Adrenal gland (tissue), 5 donors: ENCODE results near the gene LMNTD2.

Source experiments
- CTCF ChIP-seq, 6 experiments: fragments of 450-650 bp in 4 of 6; fragments of 200-600 bp in 2 of 6; sonication (generic) in 1 of 6; IDR thresholded peaks; 1 replicate in 5 of 6; 2 replicates in 1 of 6; pipeline versions ENCODE4 v1.5.1 to v1.8.0; 2016 to 2021; ENCODE audit warnings: antibody characterized with exemption in 6 of 6, mild to moderate bottlenecking in 2 of 6, moderate library complexity in 1 of 6
- POLR2A ChIP-seq, 2 donors: fragments of 450-650 bp; IDR thresholded peaks; one replicate each; pipeline ENCODE4 v1.6.1; 2017; ENCODE audit warnings: antibody characterized with exemption in 2 of 2, mild to moderate bottlenecking in 2 of 2, moderate library complexity in 1 of 2
- donor health status: DM: no; HTN: no; CAD: no.

- no peak for TF ChIP-seq CTCF (IDR thresholded peaks at IDR 0.05)
- TF ChIP-seq POLR2A (IDR thresholded peaks at IDR 0.05) = no peak
Measured at GRCh38 chr11:606245-606644, 45.7 kb upstream of the LMNTD2 start.
